Measurements from ENCODE around the gene TACR1. TPM values are rescaled to one million over a fixed set of nuclear protein-coding genes. Genes with fewer than 3 reads are reported as not detected.

The TACR1 gene
- total and polyA plus RNA-seq, 2 of the 8 experiments (the other 6 are each of a cell fraction or from before 2014, with no cell fraction given), result 0.09 to 0.37 TPM

DNA sequence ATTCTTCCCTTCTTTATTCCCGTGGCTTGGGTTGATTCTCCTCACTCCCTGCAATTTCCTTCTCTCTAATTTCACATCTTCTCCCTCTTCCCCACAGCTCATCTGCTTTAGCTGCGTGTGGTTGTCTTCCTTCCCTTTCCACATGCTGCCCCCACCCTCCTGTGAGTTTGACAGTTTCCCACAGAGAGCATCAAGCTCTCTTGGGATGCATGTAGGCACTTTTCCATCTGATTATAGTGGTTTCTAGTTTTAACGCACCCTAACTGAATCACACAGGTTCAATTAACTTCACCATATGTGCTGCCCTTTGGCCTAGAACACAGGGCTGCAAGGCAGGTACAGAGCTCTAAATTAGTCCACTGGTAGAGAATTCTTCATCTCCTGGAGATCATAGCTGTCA lies 110.5 kb downstream of the TACR1 start (continued):
- TF ChIP-seq KDM1A (IDR thresholded peaks at IDR 0.05; ENCODE audit: borderline replicate concordance, low read length) (no peak), PHF8 (conservative IDR thresholded peaks at IDR 0.05; ENCODE audit: low read depth, low read length) (no peak), JUN (IDR thresholded peaks at IDR 0.05; ENCODE audit: low read depth, low read length) (no peak), KDM4A (IDR thresholded peaks at IDR 0.05; ENCODE audit: low read depth, low read length, severe bottlenecking) (no peak), SUZ12 (IDR thresholded peaks at IDR 0.05; ENCODE audit: low read length) (no peak), RXRA (IDR thresholded peaks at IDR 0.05; ENCODE audit: insufficient read depth, low read depth, low read length) (no peak), SP2 (IDR thresholded peaks at IDR 0.05; ENCODE audit: low read length) (no peak), POLR2A (IDR thresholded peaks at IDR 0.05; ENCODE audit: control extremely low read depth in 1 of 2, low read depth in 2 of 2, low read length in 2 of 2) (no peak), RNF2 (IDR thresholded peaks at IDR 0.05; ENCODE audit: borderline replicate concordance, low read depth, low read length, missing control alignments, poor library complexity, severe bottlenecking) (no peak)

Data from H1 (cell line).